Nephron progenitor cell (in vitro differentiated cells): ENCODE results near the gene PCED1A.
A peak's percentile ranks its signal among the peaks of the same experiment; 100 is the strongest.

Experiments used
- DNase-seq: peaks from one replicate; pipeline ENCODE4 v3.0.0; 2021
- H3K27ac Mint-ChIP-seq: 2 replicates; pipeline ENCODE4 v1.8.0; 2021; ENCODE audit warnings: mild to moderate bottlenecking, moderate library complexity, mixed read lengths
- H3K27me3 Mint-ChIP-seq: 2 replicates; pipeline ENCODE4 v1.8.0; 2021; ENCODE audit warnings: mild to moderate bottlenecking, low read depth, mixed read lengths; ENCODE audit not compliant: poor library complexity
- H3K36me3 Mint-ChIP-seq: 2 replicates; pipeline ENCODE4 v1.8.0; 2021; ENCODE audit warnings: low read depth, mixed read lengths
- H3K4me1 Mint-ChIP-seq: 2 replicates; pipeline ENCODE4 v1.8.0; 2021; ENCODE audit warnings: mixed read lengths
- H3K4me3 Mint-ChIP-seq: 2 replicates; pipeline ENCODE4 v1.8.0; 2021; ENCODE audit warnings: mild to moderate bottlenecking, moderate library complexity, mixed read lengths
- H3K9me3 Mint-ChIP-seq: 2 replicates; pipeline ENCODE4 v1.8.0; 2021; ENCODE audit warnings: mild to moderate bottlenecking, moderate library complexity, mixed read lengths
- TF ChIP-seq, protein P1 (sequence below): fragments of 200-600 bp; sonication (generic); IDR thresholded peaks from 2 replicates; pipeline ENCODE4 v1.5.0; 2021; ENCODE audit warnings: antibody characterized with exemption

Gene PCED1A

DNA sequence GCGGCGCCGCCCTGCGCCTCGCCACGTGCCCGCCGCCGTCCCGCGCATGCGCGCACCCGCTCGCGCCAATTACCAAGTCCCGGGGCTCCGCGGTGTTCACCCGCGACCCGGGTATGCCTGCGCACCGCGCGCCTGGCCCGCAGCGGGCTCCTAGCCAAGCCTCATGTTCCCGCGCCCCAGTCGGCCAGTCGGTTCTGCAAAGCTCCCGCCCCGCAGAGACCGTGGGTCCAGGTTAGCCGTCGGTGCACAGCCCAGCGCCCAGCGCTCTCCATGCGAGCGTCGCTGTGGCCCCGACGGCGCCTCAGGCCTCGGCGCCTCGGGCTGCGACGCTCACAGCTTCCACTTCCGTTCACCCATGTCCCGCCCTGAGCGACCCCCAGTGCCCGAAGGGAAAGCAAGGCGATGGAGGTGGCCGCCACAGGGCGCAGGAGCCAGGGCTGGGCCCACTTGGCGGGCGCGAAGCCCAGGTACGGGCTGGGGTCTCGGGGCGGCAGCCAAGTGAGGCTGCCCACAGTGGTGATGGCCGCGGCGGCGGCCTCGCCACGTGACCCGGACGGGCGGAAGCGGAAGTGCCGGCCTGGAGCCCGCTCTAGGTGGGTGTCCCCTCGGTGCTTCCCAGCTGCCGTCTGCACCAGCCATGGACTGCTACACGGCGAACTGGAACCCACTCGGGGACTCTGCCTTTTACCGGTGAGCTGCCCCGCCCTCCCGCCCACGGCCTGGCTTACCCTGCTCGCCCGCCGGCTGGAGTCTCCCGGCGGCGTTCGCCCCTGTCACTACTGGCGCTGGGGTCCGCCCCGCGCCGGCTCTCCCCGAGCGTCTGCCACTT, at the start of gene PCED1A, which contains the start of gene VPS16:
PCED1A (minus strand) TSS at position 518 of the 829 bp plus-strand sequence. CDS start 743 bp downstream, outside the sequence.
VPS16 (plus strand) TSS at position 608 of the 829 bp plus-strand sequence; CDS start at position 638, 30 bp downstream.
- DNase-seq, result peak; percentile 84
- H3K27me3 Mint-ChIP-seq, result peaks cover 6% of the 10 kb centered on the region
- H3K36me3 Mint-ChIP-seq, result peaks cover 31% of the 10 kb centered on the region
- H3K4me1 Mint-ChIP-seq, result peaks cover 14% of the 10 kb centered on the region
- no peak within 1 kb of the TSS for H3K27ac Mint-ChIP-seq
- peak within 1 kb of the TSS; percentile 91 for H3K4me3 Mint-ChIP-seq
- TF ChIP-seq, protein P1, sequence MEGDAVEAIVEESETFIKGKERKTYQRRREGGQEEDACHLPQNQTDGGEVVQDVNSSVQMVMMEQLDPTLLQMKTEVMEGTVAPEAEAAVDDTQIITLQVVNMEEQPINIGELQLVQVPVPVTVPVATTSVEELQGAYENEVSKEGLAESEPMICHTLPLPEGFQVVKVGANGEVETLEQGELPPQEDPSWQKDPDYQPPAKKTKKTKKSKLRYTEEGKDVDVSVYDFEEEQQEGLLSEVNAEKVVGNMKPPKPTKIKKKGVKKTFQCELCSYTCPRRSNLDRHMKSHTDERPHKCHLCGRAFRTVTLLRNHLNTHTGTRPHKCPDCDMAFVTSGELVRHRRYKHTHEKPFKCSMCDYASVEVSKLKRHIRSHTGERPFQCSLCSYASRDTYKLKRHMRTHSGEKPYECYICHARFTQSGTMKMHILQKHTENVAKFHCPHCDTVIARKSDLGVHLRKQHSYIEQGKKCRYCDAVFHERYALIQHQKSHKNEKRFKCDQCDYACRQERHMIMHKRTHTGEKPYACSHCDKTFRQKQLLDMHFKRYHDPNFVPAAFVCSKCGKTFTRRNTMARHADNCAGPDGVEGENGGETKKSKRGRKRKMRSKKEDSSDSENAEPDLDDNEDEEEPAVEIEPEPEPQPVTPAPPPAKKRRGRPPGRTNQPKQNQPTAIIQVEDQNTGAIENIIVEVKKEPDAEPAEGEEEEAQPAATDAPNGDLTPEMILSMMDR, result no peak
- no peaks in the 10 kb centered on the region for H3K9me3 Mint-ChIP-seq

- no peak for DNase-seq
- Mint-ChIP-seq H3K9me3 (peaks cover 10% of the 10 kb centered on the region), H3K27ac (no peak overlapping the region), H3K4me3 (no peak overlapping the region), H3K27me3 (no peaks in the 10 kb centered on the region), H3K36me3 (peaks cover 20% of the 10 kb centered on the region), H3K4me1 (no peaks in the 10 kb centered on the region)
- TF ChIP-seq, protein P1, result no peak
These were observed 49.3 kb upstream of the PCED1A start for GRCh38 chr20:2889797-2890196.

DNA sequence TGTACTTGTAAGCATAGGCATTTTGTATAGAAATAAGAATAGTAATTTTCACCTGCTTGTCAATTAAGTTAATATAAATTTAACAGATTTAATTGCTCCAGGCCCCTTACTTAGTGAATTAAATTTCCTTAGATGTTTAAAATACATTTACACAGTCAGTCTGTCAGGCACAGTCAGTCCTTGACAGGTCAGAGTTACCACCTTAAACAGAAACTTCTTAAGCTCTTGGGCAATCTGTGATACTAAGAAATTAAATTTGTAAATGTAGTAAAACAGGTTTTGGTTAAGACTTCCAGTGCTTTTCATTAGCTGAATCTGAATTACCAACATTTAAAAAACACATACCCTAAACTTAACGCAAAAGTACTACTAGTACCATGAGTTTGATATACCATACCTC, 48.8 kb upstream of the PCED1A start:
- no peak for DNase-seq
- H3K27ac Mint-ChIP-seq, result no peak overlapping the region
- H3K9me3 Mint-ChIP-seq, result peaks cover 5% of the 10 kb centered on the region
- TF ChIP-seq, protein P1, result no peak
- no peaks in the 10 kb centered on the region for H3K27me3 Mint-ChIP-seq
- H3K36me3 Mint-ChIP-seq, result peaks cover 20% of the 10 kb centered on the region
- no peaks in the 10 kb centered on the region for H3K4me1 Mint-ChIP-seq
- no peak overlapping the region for H3K4me3 Mint-ChIP-seq

DNA sequence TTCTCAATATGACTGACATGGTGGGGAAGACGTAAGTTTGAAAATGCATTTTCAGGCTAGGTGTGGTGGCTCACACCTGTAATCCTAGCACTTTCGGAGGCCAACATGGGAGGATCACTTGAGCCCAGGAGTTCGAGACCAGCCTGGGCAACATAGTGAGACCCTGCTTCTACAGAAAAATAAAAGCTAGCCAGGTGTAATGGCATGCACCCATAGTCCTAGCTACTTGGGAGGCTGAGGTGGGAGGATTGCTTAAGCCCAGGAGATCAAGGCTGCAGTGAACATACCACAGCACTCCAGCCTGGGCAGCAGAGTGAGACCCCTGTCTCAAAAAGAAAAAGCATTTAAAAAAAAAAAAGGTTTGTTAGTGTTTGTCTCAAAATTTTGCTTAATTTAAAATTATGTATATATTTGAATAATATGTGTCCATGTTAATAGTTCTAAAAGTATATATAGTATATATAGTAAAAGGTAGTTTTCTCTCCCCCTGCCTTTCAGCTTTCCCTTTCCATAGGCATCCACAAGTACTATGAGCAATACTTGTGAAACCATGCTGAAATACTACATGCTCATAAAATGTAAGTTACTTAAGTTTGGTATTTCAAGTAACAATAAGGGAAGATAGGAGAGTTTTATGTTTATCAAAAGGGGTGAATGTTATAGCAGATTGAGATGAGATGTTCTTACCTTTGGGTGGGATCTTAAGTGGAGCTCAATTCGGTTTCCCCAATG, 47.9 kb upstream of the PCED1A start:
- TF ChIP-seq, protein P1, result no peak
- Mint-ChIP-seq H3K36me3 (peaks cover 20% of the 10 kb centered on the region), H3K9me3 (no peaks in the 10 kb centered on the region), H3K4me3 (no peak overlapping the region), H3K27me3 (no peaks in the 10 kb centered on the region), H3K4me1 (no peaks in the 10 kb centered on the region), H3K27ac (no peak overlapping the region)
- DNase-seq, result no peak

DNA sequence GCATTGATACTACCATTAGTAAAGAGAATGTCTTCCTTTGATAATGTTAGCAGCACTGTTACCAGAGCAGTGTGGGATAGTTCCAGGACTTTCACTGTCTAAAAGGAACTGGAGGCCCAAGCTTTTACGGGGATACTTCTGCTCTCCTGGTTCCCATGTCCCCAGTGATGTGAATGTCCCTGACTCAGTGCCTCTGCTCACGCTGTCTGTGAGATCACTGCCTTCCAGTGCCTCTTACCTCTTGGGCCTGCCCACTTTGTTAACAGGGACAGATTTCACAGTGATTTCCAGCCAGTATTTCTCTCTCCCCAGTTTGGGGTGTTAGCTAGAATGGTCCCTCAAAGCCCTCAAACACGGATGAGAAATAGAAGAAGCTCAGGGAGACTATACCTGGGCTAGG, 47.3 kb upstream of the PCED1A start:
- TF ChIP-seq, protein P1, result no peak
- peaks cover 20% of the 10 kb centered on the region for H3K36me3 Mint-ChIP-seq
- H3K4me3 Mint-ChIP-seq, result no peak overlapping the region
- H3K27me3 Mint-ChIP-seq, result no peaks in the 10 kb centered on the region
- H3K27ac Mint-ChIP-seq, result no peak overlapping the region
- no peak for DNase-seq
- no peaks in the 10 kb centered on the region for H3K9me3 Mint-ChIP-seq
- H3K4me1 Mint-ChIP-seq, result no peaks in the 10 kb centered on the region
